A549 (cell line): ENCODE data around the gene RAB3D. TPM values are rescaled to one million over a fixed set of nuclear protein-coding genes. Genes with fewer than 3 reads are reported as not detected.

Experiments
- ATAC-seq, 2 experiments: fragments of 200-7000 bp in 1 of 2; fragments of >200 bp in 1 of 2; cut with Nextera tagmentation in 1 of 2; cut with Tn5 transposase in 1 of 2; 3 replicates each; pipeline versions ENCODE4 v1.8.0 to v1.9.1; 2018 to 2020; ENCODE audit warnings: mild to moderate bottlenecking in 1 of 2, moderate library complexity in 1 of 2
- CTCF ChIA-PET: fragments of 300-600 bp; sonication (Branson Sonifier 250); formaldehyde crosslinking; extraction: SDS; loops from one replicate; lab custom pipeline; 2021; ENCODE audit warnings: antibody characterized with exemption, inconsistent platforms; lab: Yijun Ruan, JAX
- POLR2A ChIA-PET: fragments of 350-600 bp; formaldehyde crosslinking; extraction: SDS; loops from one replicate; lab custom pipeline; 2021; ENCODE audit warnings: antibody characterized with exemption, inconsistent platforms; lab: Yijun Ruan, JAX
- DNase-seq, 2 experiments: peaks; one replicate each; pipeline versions ENCODE4 v3.0.0 to v3.0.0-alpha.2; 2011 to 2016; ENCODE audit warnings: low read depth in 1 of 2, low spot score in 1 of 2
- FAIRE-seq: peaks from 2 replicates; lab custom pipeline; 2011; peaks lifted over from hg19 to GRCh38; lab: Jason Lieb, UNC
- H3K27ac ChIP-seq, 2 experiments: fragments of >200 bp; sonication (Bioruptor Twin); formaldehyde crosslinking; 3 replicates each; pipeline ENCODE4 v1.5.1; 2016 to 2017
- H3K4me1 ChIP-seq: fragments of >200 bp; sonication (Bioruptor Twin); formaldehyde crosslinking; 3 replicates; pipeline ENCODE4 v1.6.1; 2016
- H3K4me2 ChIP-seq: fragments of >200 bp; sonication (Bioruptor Twin); formaldehyde crosslinking; 3 replicates; pipeline ENCODE4 v1.6.1; 2016
- H3K4me3 ChIP-seq: fragments of >200 bp; sonication (Bioruptor Twin); formaldehyde crosslinking; 3 replicates; pipeline ENCODE4 v1.5.1; 2016
- H3K9me3 ChIP-seq: fragments of >200 bp; sonication (Bioruptor Twin); formaldehyde crosslinking; 3 replicates; pipeline ENCODE4 v1.6.1; 2016
- BHLHE40 ChIP-seq: IDR thresholded peaks from 2 replicates; pipeline ENCODE4 v1.6.1; 2012; ENCODE audit warnings: low read depth, low read length, inconsistent platforms
- CHD4 ChIP-seq: fragments of 200-600 bp; sonication (generic); IDR thresholded peaks from 2 replicates; pipeline ENCODE4 v1.6.1; 2016; ENCODE audit warnings: antibody characterized with exemption, mild to moderate bottlenecking, borderline replicate concordance
- EHF ChIP-seq: fragments of 250-450 bp; sonication (Bioruptor Pico); IDR thresholded peaks from 2 replicates; pipeline ENCODE4 v1.5.0; 2020; ENCODE audit warnings: mild to moderate bottlenecking
- EHMT2 ChIP-seq: fragments of 200-600 bp; sonication (generic); IDR thresholded peaks from 2 replicates; pipeline ENCODE4 v1.6.1; 2016; ENCODE audit warnings: antibody characterized with exemption, low read depth, mild to moderate bottlenecking, moderate library complexity
- ESRRA ChIP-seq: fragments of 150-350 bp; IDR thresholded peaks from 2 replicates; pipeline ENCODE4 v1.6.1; 2014; ENCODE audit warnings: mild to moderate bottlenecking, low read length, borderline replicate concordance
- FOSB ChIP-seq: fragments of 250-450 bp; sonication (Bioruptor Pico); IDR thresholded peaks from 2 replicates; pipeline ENCODE4 v1.5.0; 2020; ENCODE audit warnings: mild to moderate bottlenecking, moderate library complexity
- FOSL2 ChIP-seq, 2 experiments: fragments of 450-650 bp in 1 of 2; fragments of >200 bp in 1 of 2; sonication (Bioruptor Twin) in 1 of 2; formaldehyde crosslinking; IDR thresholded peaks; 2 replicates each; pipeline versions ENCODE4 v1.5.0 to v1.6.1; 2016 to 2020; ENCODE audit warnings: mild to moderate bottlenecking in 1 of 2, moderate library complexity in 1 of 2
- HOXA7 ChIP-seq: fragments of 250-450 bp; sonication (Bioruptor Pico); IDR thresholded peaks from 2 replicates; pipeline ENCODE4 v1.5.0; 2020; ENCODE audit warnings: mild to moderate bottlenecking, moderate library complexity
- JUN ChIP-seq, 2 experiments: fragments of >200 bp; sonication (Bioruptor Twin); formaldehyde crosslinking; IDR thresholded peaks; 2 replicates in 1 of 2; 3 replicates in 1 of 2; pipeline ENCODE4 v1.6.1; 2016 to 2017
- JUNB ChIP-seq: fragments of >200 bp; sonication (Bioruptor Twin); formaldehyde crosslinking; IDR thresholded peaks from 2 replicates; pipeline ENCODE4 v1.6.1; 2016
- MAZ ChIP-seq: fragments of 150-350 bp; IDR thresholded peaks from 2 replicates; pipeline ENCODE4 v1.6.1; 2014; ENCODE audit warnings: antibody characterized with exemption, low read depth, low read length, borderline replicate concordance
- MYC ChIP-seq: IDR thresholded peaks from 2 replicates; pipeline ENCODE4 v1.6.1; 2012; ENCODE audit warnings: mild to moderate bottlenecking, inconsistent platforms, low read length, improper control_type of control experiment, borderline replicate concordance
- NFE2L2 ChIP-seq: fragments of 150-350 bp; conservative IDR thresholded peaks from 2 replicates; pipeline ENCODE4 v1.6.1; 2014; ENCODE audit warnings: low read length
- PHF8 ChIP-seq: fragments of 200-600 bp; sonication (generic); IDR thresholded peaks from 2 replicates; pipeline ENCODE4 v1.6.1; 2016; ENCODE audit warnings: low read depth, mild to moderate bottlenecking, antibody characterized with exemption, moderate library complexity, borderline replicate concordance
- POLR2A ChIP-seq: IDR thresholded peaks from 2 replicates; pipeline ENCODE4 v1.6.1; 2012; ENCODE audit warnings: mild to moderate bottlenecking, low read length
- POLR2AphosphoS2 ChIP-seq: conservative IDR thresholded peaks from 2 replicates; pipeline ENCODE4 v1.6.1; 2012; ENCODE audit warnings: low read length, improper control_type of control experiment, inconsistent platforms
- RAD21 ChIP-seq, 2 experiments: fragments of >200 bp in 1 of 2; sonication (Bioruptor Twin) in 1 of 2; formaldehyde crosslinking in 1 of 2; IDR thresholded peaks in 1 of 2; conservative IDR thresholded peaks in 1 of 2; 2 replicates in 1 of 2; 3 replicates in 1 of 2; pipeline ENCODE4 v1.6.1; 2012 to 2018; ENCODE audit warnings: inconsistent platforms in 1 of 2
- RARB ChIP-seq: fragments of 250-450 bp; sonication (Bioruptor Pico); IDR thresholded peaks from 2 replicates; pipeline ENCODE4 v1.8.0; 2021; ENCODE audit warnings: mild to moderate bottlenecking, moderate library complexity
- RCOR1 ChIP-seq: fragments of 150-350 bp; IDR thresholded peaks from 2 replicates; pipeline ENCODE4 v1.6.1; 2014; ENCODE audit warnings: antibody characterized with exemption, low read length, low read depth
- SMC3 ChIP-seq: fragments of >200 bp; sonication (Bioruptor Twin); formaldehyde crosslinking; IDR thresholded peaks from 3 replicates; pipeline ENCODE4 v1.6.1; 2018; ENCODE audit warnings: inconsistent platforms
- SREBF2 ChIP-seq: fragments of 450-650 bp; IDR thresholded peaks from 2 replicates; pipeline ENCODE4 v1.6.1; 2014; ENCODE audit warnings: mild to moderate bottlenecking, moderate library complexity
- ZC3H11A ChIP-seq: fragments of 450-650 bp; IDR thresholded peaks from 2 replicates; pipeline ENCODE4 v1.6.1; 2014; ENCODE audit warnings: antibody characterized with exemption, mild to moderate bottlenecking
- ZSCAN20 ChIP-seq: fragments of 250-450 bp; sonication (Bioruptor Pico); IDR thresholded peaks from 2 replicates; pipeline ENCODE4 v1.8.0; 2022; ENCODE audit warnings: mild to moderate bottlenecking, moderate library complexity
- WGBS: methylation state at CpG from one replicate; pipeline ENCODE4 v1.1.6; 2017; ENCODE audit errors: missing lambda C conversion rate; 5-methylcytosine and 5-hydroxymethylcytosine counted together
- polyA plus RNA-seq, 4 experiments: library from polyadenylated mRNA; depleted of rRNA in 3 of 4; stranded (reverse); fragments of >200 nt; fragmentation: RNase III in 1 of 4; extraction: RNeasy Plus Mini Kit Qiagen cat#74134 plus additional on column Dnase treatment in 1 of 4; gene quantifications; 2 replicates in 3 of 4; 3 replicates in 1 of 4; pipeline ENCODE4 v1.2.3, GENCODE V29; 2011 to 2017
- TF ChIP-seq, protein P1 (sequence below): fragments of >200 bp; sonication (Bioruptor Twin); formaldehyde crosslinking; IDR thresholded peaks from 3 replicates; pipeline ENCODE4 v1.5.1; 2016
- TF ChIP-seq, protein P2 (sequence below): fragments of 150-350 bp; IDR thresholded peaks from 2 replicates; pipeline ENCODE4 v1.6.1; 2014; ENCODE audit warnings: low read depth, mild to moderate bottlenecking, low read length
- TF ChIP-seq, protein P3 (sequence below): fragments of 450-650 bp; IDR thresholded peaks from 2 replicates; pipeline ENCODE4 v1.6.1; 2014; ENCODE audit warnings: antibody characterized with exemption
- TF ChIP-seq, protein P4 (sequence below): fragments of 250-450 bp; sonication (Bioruptor Pico); IDR thresholded peaks from 2 replicates; pipeline ENCODE4 v1.5.0; 2021; ENCODE audit warnings: mild to moderate bottlenecking, moderate library complexity, borderline replicate concordance

The RAB3D gene
- polyA plus RNA-seq, 2 of the 4 experiments (the other 2 are of a cell fraction): 4.8 to 22.3 TPM

DNA sequence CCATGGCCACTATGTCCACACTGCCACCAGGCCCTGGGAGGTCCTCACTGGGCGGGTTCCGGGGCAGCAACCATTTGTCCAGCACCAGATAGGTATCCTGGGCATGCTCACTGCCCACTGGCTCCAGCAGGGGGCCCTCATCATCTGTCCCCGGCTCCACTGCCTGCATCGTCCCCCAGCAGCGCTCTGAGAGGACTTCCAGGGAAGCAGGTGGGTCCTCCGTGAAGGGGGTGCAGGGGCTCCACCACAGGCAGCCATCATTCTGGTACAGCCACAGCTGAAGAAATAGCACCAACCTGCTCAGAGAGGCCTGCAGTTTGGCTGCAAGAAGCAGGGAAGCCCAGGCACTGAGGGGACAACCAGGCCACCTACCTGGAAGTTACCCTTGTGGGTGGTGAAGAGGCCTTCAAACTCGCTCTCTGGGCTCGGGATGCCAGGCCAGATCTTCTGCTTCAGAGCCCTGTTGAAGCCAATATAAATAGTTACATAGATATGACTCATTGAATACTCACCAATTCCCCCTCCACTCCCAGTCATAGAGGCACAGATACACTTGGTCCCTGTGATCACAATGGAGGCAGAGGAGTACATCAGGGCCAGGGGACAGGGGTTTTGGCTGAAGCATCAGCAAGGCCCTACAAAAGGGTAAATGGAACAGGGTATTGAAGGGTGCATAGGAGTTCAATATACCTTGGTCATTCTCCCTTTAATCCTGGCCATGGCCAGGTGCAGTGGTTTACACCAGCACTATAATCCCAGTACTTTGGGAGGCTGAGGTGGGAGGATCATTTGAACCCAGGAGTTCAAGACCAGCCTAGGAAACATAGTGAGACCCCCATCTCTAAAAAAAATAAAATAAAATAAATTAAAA lies 39.1 kb upstream of the RAB3D start:
- TF ChIP-seq CHD4: no peak
- TF ChIP-seq ZSCAN20 (CRISPR knock-in tag): no peak
- peak; percentile 40 to 57; a peak in 4 of 5 replicates for TF ChIP-seq RAD21 (conservative IDR thresholded peaks at IDR 0.05 in 1 of 2, IDR thresholded peaks at IDR 0.05 in 1 of 2)
- peak; percentile 42; the same call in 1 of the 2 replicates for TF ChIP-seq JUNB
- TF ChIP-seq, protein P1, sequence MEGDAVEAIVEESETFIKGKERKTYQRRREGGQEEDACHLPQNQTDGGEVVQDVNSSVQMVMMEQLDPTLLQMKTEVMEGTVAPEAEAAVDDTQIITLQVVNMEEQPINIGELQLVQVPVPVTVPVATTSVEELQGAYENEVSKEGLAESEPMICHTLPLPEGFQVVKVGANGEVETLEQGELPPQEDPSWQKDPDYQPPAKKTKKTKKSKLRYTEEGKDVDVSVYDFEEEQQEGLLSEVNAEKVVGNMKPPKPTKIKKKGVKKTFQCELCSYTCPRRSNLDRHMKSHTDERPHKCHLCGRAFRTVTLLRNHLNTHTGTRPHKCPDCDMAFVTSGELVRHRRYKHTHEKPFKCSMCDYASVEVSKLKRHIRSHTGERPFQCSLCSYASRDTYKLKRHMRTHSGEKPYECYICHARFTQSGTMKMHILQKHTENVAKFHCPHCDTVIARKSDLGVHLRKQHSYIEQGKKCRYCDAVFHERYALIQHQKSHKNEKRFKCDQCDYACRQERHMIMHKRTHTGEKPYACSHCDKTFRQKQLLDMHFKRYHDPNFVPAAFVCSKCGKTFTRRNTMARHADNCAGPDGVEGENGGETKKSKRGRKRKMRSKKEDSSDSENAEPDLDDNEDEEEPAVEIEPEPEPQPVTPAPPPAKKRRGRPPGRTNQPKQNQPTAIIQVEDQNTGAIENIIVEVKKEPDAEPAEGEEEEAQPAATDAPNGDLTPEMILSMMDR: peak; percentile 46
- no peak for TF ChIP-seq NFE2L2
- no peak for TF ChIP-seq RARB
- TF ChIP-seq SMC3: peak; percentile 37; the same call in 2 of the 3 replicates
- TF ChIP-seq JUN (IDR thresholded peaks at IDR 0.05): peak in 1 of 2 experiments; percentile 23; a peak in 1 of 5 replicates
- TF ChIP-seq POLR2AphosphoS2: no peak
- TF ChIP-seq, protein P2, sequence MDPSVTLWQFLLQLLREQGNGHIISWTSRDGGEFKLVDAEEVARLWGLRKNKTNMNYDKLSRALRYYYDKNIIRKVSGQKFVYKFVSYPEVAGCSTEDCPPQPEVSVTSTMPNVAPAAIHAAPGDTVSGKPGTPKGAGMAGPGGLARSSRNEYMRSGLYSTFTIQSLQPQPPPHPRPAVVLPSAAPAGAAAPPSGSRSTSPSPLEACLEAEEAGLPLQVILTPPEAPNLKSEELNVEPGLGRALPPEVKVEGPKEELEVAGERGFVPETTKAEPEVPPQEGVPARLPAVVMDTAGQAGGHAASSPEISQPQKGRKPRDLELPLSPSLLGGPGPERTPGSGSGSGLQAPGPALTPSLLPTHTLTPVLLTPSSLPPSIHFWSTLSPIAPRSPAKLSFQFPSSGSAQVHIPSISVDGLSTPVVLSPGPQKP: no peak
- TF ChIP-seq ESRRA: no peak
- TF ChIP-seq, protein P3, sequence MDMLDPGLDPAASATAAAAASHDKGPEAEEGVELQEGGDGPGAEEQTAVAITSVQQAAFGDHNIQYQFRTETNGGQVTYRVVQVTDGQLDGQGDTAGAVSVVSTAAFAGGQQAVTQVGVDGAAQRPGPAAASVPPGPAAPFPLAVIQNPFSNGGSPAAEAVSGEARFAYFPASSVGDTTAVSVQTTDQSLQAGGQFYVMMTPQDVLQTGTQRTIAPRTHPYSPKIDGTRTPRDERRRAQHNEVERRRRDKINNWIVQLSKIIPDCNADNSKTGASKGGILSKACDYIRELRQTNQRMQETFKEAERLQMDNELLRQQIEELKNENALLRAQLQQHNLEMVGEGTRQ: no peak
- no peak for TF ChIP-seq ZC3H11A
- TF ChIP-seq POLR2A: no peak
- TF ChIP-seq FOSL2 (IDR thresholded peaks at IDR 0.05): peak; percentile 45; the same call in 1 of the 2 replicates
- TF ChIP-seq FOSL2 (CRISPR knock-in tag; IDR thresholded peaks at IDR 0.05): peak; percentile 71
- no peak for TF ChIP-seq EHF (CRISPR knock-in tag)
- TF ChIP-seq RCOR1: no peak
- TF ChIP-seq FOSB (CRISPR knock-in tag): no peak
- TF ChIP-seq BHLHE40: no peak
- no peak for TF ChIP-seq EHMT2
- no peak for TF ChIP-seq HOXA7 (CRISPR knock-in tag)
- TF ChIP-seq, all 56 proteins: peak for 6
- ChIA-PET CTCF (interaction anchor here (0.9 to 4.9 kb wide), 5 partner anchors 15 to 104 kb away, joined by 3 to 28 read pairs (median 4); partner anchors contain the start of genes CCDC159, TMEM205 and TSPAN16), POLR2A (interaction anchor here (0.7 kb wide), 1 partner anchor 32 kb away, joined by 4 read pairs; the partner anchor contains the start of genes CCDC159 and TMEM205)
- H3K4me1 ChIP-seq: peaks cover 52% of the 10 kb centered on the region
- WGBS: 0% methylated on average over 2 of the region's 8 CpGs
- ATAC-seq (no peak), DNase-seq (peak; percentile 62 to 72), FAIRE-seq (no peak)
- H3K9me3 ChIP-seq: no peaks in the 10 kb centered on the region
- H3K4me3 ChIP-seq: no peak overlapping the region
- peak overlapping the region; percentile 58 for H3K4me2 ChIP-seq
- peak overlapping the region; percentile 61 to 85; a peak in 5 of 6 replicates for H3K27ac ChIP-seq

DNA sequence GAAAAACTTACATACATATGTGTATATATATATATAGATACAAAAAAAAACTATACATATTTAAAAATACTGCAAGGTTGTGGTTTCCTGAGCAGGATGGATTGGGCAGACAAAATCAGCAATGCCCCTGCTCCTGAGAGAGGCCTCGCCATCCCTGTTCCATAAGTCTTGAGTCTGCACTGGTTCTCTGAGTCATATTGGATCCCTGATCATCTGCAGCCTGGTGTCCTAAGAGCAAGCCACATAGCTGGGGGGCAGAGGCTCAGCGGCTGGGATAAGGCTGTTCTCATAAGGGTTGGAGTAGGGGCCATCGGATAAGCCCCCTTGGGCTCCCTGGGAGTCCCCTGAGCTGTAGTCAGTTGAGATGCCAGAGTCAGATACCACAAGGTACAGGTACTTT lies 38.3 kb upstream of the RAB3D start:
- WGBS: 70% methylated on average over 3 of the region's 3 CpGs
- Histone ChIP-seq H3K9me3 (no peaks in the 10 kb centered on the region), H3K4me1 (peaks cover 52% of the 10 kb centered on the region), H3K4me3 (no peak overlapping the region), H3K4me2 (peak overlapping the region; percentile 58), H3K27ac (peak overlapping the region; percentile 61 to 85; a peak in 5 of 6 replicates)
- DNase-seq: no peak
- no peak for FAIRE-seq
- ChIA-PET CTCF (interaction anchor here (0.9 to 4.9 kb wide), 7 partner anchors 10 to 105 kb away, joined by 3 to 28 read pairs (median 4); partner anchors contain the start of genes CCDC159, TMEM205 and TSPAN16), POLR2A (interaction anchor here (0.7 kb wide), 1 partner anchor 31 kb away, joined by 4 read pairs; the partner anchor contains the start of genes CCDC159 and TMEM205)
- no peak for ATAC-seq
- TF ChIP-seq, protein P1: no peak
- no peak for TF ChIP-seq MYC
- TF ChIP-seq, protein P4, sequence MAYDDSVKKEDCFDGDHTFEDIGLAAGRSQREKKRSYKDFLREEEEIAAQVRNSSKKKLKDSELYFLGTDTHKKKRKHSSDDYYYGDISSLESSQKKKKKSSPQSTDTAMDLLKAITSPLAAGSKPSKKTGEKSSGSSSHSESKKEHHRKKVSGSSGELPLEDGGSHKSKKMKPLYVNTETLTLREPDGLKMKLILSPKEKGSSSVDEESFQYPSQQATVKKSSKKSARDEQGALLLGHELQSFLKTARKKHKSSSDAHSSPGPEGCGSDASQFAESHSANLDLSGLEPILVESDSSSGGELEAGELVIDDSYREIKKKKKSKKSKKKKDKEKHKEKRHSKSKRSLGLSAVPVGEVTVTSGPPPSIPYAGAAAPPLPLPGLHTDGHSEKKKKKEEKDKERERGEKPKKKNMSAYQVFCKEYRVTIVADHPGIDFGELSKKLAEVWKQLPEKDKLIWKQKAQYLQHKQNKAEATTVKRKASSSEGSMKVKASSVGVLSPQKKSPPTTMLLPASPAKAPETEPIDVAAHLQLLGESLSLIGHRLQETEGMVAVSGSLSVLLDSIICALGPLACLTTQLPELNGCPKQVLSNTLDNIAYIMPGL (CRISPR knock-in tag): no peak
- no peak for TF ChIP-seq PHF8
- TF ChIP-seq MAZ: no peak
- no peak for TF ChIP-seq SREBF2
